Upper lobe of left lung (tissue), 6 donors: ENCODE measurements around the gene PLEKHA5. TPM values are rescaled to one million over a fixed set of nuclear protein-coding genes. Genes with fewer than 3 reads are reported as not detected.

Source experiments
- ATAC-seq, 2 donors: fragments of 200-7000 bp; cut with Tn5 transposase; one replicate each; pipeline ENCODE4 v1.9.1; 2022; ENCODE audit warnings: mild to moderate bottlenecking in 2 of 2, moderate library complexity in 2 of 2; ENCODE audit not compliant: low FRiP score in 2 of 2
- DNase-seq, 2 donors: peaks; one replicate each; pipeline ENCODE4 v3.0.0-alpha.2; 2019 to 2020
- H3K27ac ChIP-seq, 4 donors: fragments of 200-600 bp; sonication (generic); one replicate each; pipeline ENCODE4 v1.5.1; 2016 to 2019
- H3K27me3 ChIP-seq, 4 donors: fragments of 200-600 bp; sonication (generic); one replicate each; pipeline ENCODE4 v1.5.1; 2017 to 2019
- H3K36me3 ChIP-seq, 4 donors: fragments of 200-600 bp; sonication (generic); one replicate each; pipeline ENCODE4 v1.5.1; 2016 to 2019
- H3K4me1 ChIP-seq, 4 donors: fragments of 200-600 bp; sonication (generic); one replicate each; pipeline ENCODE4 v1.5.1; 2018 to 2019
- H3K4me3 ChIP-seq, 4 donors: fragments of 200-600 bp; sonication (generic); one replicate each; pipeline ENCODE4 v1.5.1; 2017 to 2019; ENCODE audit warnings: mild to moderate bottlenecking in 2 of 4, moderate library complexity in 1 of 4
- H3K9me3 ChIP-seq, 4 donors: fragments of 200-600 bp; sonication (generic); one replicate each; pipeline ENCODE4 v1.5.1; 2018 to 2019
- EP300 ChIP-seq, 4 donors: sonication (generic); formaldehyde crosslinking; IDR thresholded peaks; one replicate each; pipeline ENCODE4 v1.5.1; 2017; ENCODE audit warnings: antibody characterized with exemption in 4 of 4, control low read depth in 2 of 4
- POLR2A ChIP-seq, 4 donors: fragments of 450-650 bp; IDR thresholded peaks; one replicate each; pipeline ENCODE4 v1.5.1; 2016 to 2017; ENCODE audit warnings: antibody characterized with exemption in 4 of 4, mild to moderate bottlenecking in 2 of 4
- POLR2AphosphoS5 ChIP-seq, 2 donors: sonication (generic); formaldehyde crosslinking; IDR thresholded peaks; one replicate each; pipeline ENCODE4 v1.5.1; 2017; ENCODE audit warnings: antibody characterized with exemption in 2 of 2
- WGBS, 2 donors: methylation state at CpG; one replicate each; pipeline ENCODE4 v1.1.5; 2017 to 2018; 5-methylcytosine and 5-hydroxymethylcytosine counted together
- total RNA-seq, 6 donors: library from RNA; depleted of rRNA in 4 of 6; stranded (reverse); fragments of >200 nt in 4 of 6; gene quantifications; one replicate each; pipeline versions ENCODE4 v1.1.0 to v1.2.1, GENCODE V29; 2016 to 2021
- TF ChIP-seq, protein P1 (sequence below), 6 experiments: fragments of 450-650 bp in 4 of 6; fragments of 200-600 bp in 2 of 6; sonication (generic) in 2 of 6; IDR thresholded peaks; one replicate each; pipeline ENCODE4 v1.5.1; 2016 to 2019; ENCODE audit warnings: antibody characterized with exemption in 6 of 6
- donor health status: DM: no; HTN: no; CAD: no; lungs with moderate emphysema.
- donor health status: DM: no; HTN: yes; CAD: no; lungs with severe emphysema.

The PLEKHA5 gene
- total RNA-seq, 6 donors from 2014 or later, result 18.5 to 89.6 (median 25.9) TPM

- Histone ChIP-seq H3K36me3 (no peaks in the 10 kb centered on the region), H3K4me3 (no peak overlapping the region), H3K27me3 (no peaks in the 10 kb centered on the region), H3K27ac (no peak overlapping the region), H3K4me1 (peaks cover 0 to 4% (median 0%) of the 10 kb centered on the region in 4 donors), H3K9me3 (no peaks in the 10 kb centered on the region)
- TF ChIP-seq POLR2AphosphoS5 (IDR thresholded peaks at IDR 0.05) (no peak), EP300 (IDR thresholded peaks at IDR 0.05) (no peak), POLR2A (IDR thresholded peaks at IDR 0.05) (no peak)
- TF ChIP-seq, protein P1, sequence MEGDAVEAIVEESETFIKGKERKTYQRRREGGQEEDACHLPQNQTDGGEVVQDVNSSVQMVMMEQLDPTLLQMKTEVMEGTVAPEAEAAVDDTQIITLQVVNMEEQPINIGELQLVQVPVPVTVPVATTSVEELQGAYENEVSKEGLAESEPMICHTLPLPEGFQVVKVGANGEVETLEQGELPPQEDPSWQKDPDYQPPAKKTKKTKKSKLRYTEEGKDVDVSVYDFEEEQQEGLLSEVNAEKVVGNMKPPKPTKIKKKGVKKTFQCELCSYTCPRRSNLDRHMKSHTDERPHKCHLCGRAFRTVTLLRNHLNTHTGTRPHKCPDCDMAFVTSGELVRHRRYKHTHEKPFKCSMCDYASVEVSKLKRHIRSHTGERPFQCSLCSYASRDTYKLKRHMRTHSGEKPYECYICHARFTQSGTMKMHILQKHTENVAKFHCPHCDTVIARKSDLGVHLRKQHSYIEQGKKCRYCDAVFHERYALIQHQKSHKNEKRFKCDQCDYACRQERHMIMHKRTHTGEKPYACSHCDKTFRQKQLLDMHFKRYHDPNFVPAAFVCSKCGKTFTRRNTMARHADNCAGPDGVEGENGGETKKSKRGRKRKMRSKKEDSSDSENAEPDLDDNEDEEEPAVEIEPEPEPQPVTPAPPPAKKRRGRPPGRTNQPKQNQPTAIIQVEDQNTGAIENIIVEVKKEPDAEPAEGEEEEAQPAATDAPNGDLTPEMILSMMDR (IDR thresholded peaks at IDR 0.05), result no peak
- 88 to 94% methylated on average over 6 of the region's 6 CpGs for WGBS, 2 donors
- DNase-seq, result no peak
- ATAC-seq, result no peak
These were observed 177.9 kb downstream of the PLEKHA5 start for GRCh38 chr12:19307451-19307850.

- DNase-seq, result no peak
- H3K9me3 ChIP-seq, result no peaks in the 10 kb centered on the region
- no peak overlapping the region for H3K4me3 ChIP-seq
- no peaks in the 10 kb centered on the region for H3K27me3 ChIP-seq
- H3K36me3 ChIP-seq, result no peaks in the 10 kb centered on the region
- H3K4me1 ChIP-seq, result peaks cover 0 to 4% (median 0%) of the 10 kb centered on the region in 4 donors
- TF ChIP-seq POLR2AphosphoS5 (IDR thresholded peaks at IDR 0.05), result no peak
- TF ChIP-seq POLR2A (IDR thresholded peaks at IDR 0.05), result no peak
- no peak for TF ChIP-seq EP300 (IDR thresholded peaks at IDR 0.05)
- TF ChIP-seq, protein P1 (IDR thresholded peaks at IDR 0.05), result no peak
- no peak overlapping the region for H3K27ac ChIP-seq
- ATAC-seq, result no peak
- 89% methylated on average over 3 of the region's 3 CpGs for WGBS, 2 donors
These were observed 181.6 kb downstream of the PLEKHA5 start for GRCh38 chr12:19311165-19311564.

GRCh38 chr12:19312637-19313036 lies 183.1 kb downstream of the PLEKHA5 start:
- 55 to 56% methylated on average over 2 of the region's 2 CpGs for WGBS, 2 donors
- no peak overlapping the region for H3K27ac ChIP-seq
- H3K4me1 ChIP-seq, result peaks cover 0 to 4% (median 0%) of the 10 kb centered on the region in 4 donors
- H3K4me3 ChIP-seq, result no peak overlapping the region
- TF ChIP-seq, protein P1 (IDR thresholded peaks at IDR 0.05), result no peak
- no peak for TF ChIP-seq EP300 (IDR thresholded peaks at IDR 0.05)
- no peak for DNase-seq
- H3K36me3 ChIP-seq, result no peaks in the 10 kb centered on the region
- no peaks in the 10 kb centered on the region for H3K9me3 ChIP-seq
- peak in 1 of 2 donors; percentile 37 for ATAC-seq
- H3K27me3 ChIP-seq, result no peaks in the 10 kb centered on the region

DNA sequence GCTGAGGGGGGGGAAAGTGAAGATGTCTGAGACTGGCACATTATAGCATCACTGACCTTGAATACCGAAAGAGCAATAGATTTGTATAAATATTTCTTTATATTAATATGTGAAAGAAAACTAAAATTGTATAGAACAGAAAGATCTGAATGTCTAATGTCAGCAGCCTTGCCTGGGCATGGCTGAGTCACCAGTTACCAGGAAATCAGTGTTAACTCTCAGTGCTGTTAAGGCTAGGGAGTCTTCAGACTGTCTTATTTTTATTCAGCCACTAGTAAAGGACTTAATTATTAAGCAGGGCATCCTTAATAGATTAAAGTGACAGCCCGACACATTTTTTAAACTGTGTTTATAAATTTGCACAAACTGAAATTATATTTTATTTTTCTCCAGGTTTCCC lies 186.9 kb downstream of the PLEKHA5 start:
- no peak for ATAC-seq
- WGBS, 2 donors, result 90% methylated on average over 2 of the region's 2 CpGs
- peaks cover 0 to 4% (median 0%) of the 10 kb centered on the region in 4 donors for H3K4me1 ChIP-seq
- no peak overlapping the region for H3K27ac ChIP-seq
- no peaks in the 10 kb centered on the region for H3K9me3 ChIP-seq
- DNase-seq, result no peak
- H3K27me3 ChIP-seq, result no peaks in the 10 kb centered on the region
- H3K36me3 ChIP-seq, result no peaks in the 10 kb centered on the region
- H3K4me3 ChIP-seq, result no peak overlapping the region
- TF ChIP-seq EP300 (IDR thresholded peaks at IDR 0.05), result no peak
- TF ChIP-seq, protein P1 (IDR thresholded peaks at IDR 0.05), result no peak
- TF ChIP-seq POLR2A (IDR thresholded peaks at IDR 0.05), result no peak
- TF ChIP-seq POLR2AphosphoS5 (IDR thresholded peaks at IDR 0.05), result no peak

GRCh38 chr12:19322376-19322775 lies 192.8 kb downstream of the PLEKHA5 start:
- no peaks in the 10 kb centered on the region for H3K27me3 ChIP-seq
- no peak overlapping the region for H3K27ac ChIP-seq
- ATAC-seq (no peak), DNase-seq (no peak)
- H3K4me3 ChIP-seq, result no peak overlapping the region
- H3K9me3 ChIP-seq, result no peaks in the 10 kb centered on the region
- H3K4me1 ChIP-seq, result no peaks in the 10 kb centered on the region
- 82 to 86% methylated on average over 5 of the region's 5 CpGs for WGBS, 2 donors
- no peak for TF ChIP-seq POLR2AphosphoS5 (IDR thresholded peaks at IDR 0.05)
- TF ChIP-seq, protein P1 (IDR thresholded peaks at IDR 0.05), result no peak
- TF ChIP-seq EP300 (IDR thresholded peaks at IDR 0.05), result no peak
- no peak for TF ChIP-seq POLR2A (IDR thresholded peaks at IDR 0.05)
- no peaks in the 10 kb centered on the region for H3K36me3 ChIP-seq
